HepG2 (cell line): ENCODE data around the gene CTNNA1. TPM values are rescaled to one million over a fixed set of nuclear protein-coding genes. Genes with fewer than 3 reads are reported as not detected.

Experiments
- ATAC-seq: fragments of 200-7000 bp; cut with Tn5 transposase; 3 replicates; pipeline ENCODE4 v1.9.1; 2020; ENCODE audit warnings: mild to moderate bottlenecking, moderate library complexity
- BruUV-seq: library from RNA; stranded (reverse); fragments of 400-500 nt; replicated peaks from 2 replicates; lab custom pipeline; 2021; lab: Mats Ljungman, UMichigan
- CTCF ChIA-PET: fragments of 300-600 bp; formaldehyde crosslinking; extraction: SDS; loops from one replicate; lab custom pipeline; 2021; ENCODE audit warnings: low total read pairs, inconsistent platforms, low intra/inter-chr PET ratio; lab: Yijun Ruan, JAX
- POLR2A ChIA-PET: fragments of 350-600 bp; sonication (Branson Sonifier 250); formaldehyde crosslinking; loops from one replicate; lab custom pipeline; 2020; ENCODE audit warnings: antibody characterized with exemption, inconsistent platforms; lab: Yijun Ruan, JAX
- DNase-seq: peaks from one replicate; pipeline ENCODE4 v3.0.0-alpha.2; 2015; ENCODE audit warnings: low spot score
- FAIRE-seq: peaks from 3 replicates; lab custom pipeline; 2011; peaks lifted over from hg19 to GRCh38; lab: Jason Lieb, UNC
- H2AFZ ChIP-seq: one replicate; pipeline ENCODE4 v1.6.1; 2011; ENCODE audit warnings: low read length, inconsistent platforms
- H3K27ac ChIP-seq: fragments of 300-600 bp; 3 replicates; pipeline ENCODE4 v1.8.0; 2011; ENCODE audit warnings: mixed run types, mild to moderate bottlenecking, mixed read lengths, low read length, inconsistent platforms; ENCODE audit not compliant: insufficient read depth; ENCODE audit errors: extremely low read length
- H3K27me3 ChIP-seq, 2 experiments: fragments of 200-600 bp in 1 of 2; 2 replicates in 1 of 2; 3 replicates in 1 of 2; pipeline versions ENCODE4 v1.6.0 to v1.8.0; 2011; ENCODE audit warnings: low read length in 2 of 2, mild to moderate bottlenecking in 2 of 2, moderate library complexity in 2 of 2, inconsistent platforms in 1 of 2; ENCODE audit not compliant: insufficient read depth in 2 of 2, control insufficient read depth in 1 of 2
- H3K36me3 ChIP-seq, 2 experiments: fragments of 200-600 bp in 1 of 2; replicated peaks in 1 of 2; 2 replicates in 1 of 2; 3 replicates in 1 of 2; pipeline versions ENCODE4 v1.5.1 to v1.8.0; 2011; ENCODE audit warnings: low read length in 2 of 2, inconsistent platforms in 1 of 2; ENCODE audit not compliant: insufficient read depth in 2 of 2, control insufficient read depth in 1 of 2
- H3K4me1 ChIP-seq: 2 replicates; pipeline ENCODE4 v1.5.1; 2012; ENCODE audit warnings: low read length, inconsistent platforms; ENCODE audit not compliant: insufficient read depth
- H3K4me2 ChIP-seq: 2 replicates; pipeline ENCODE4 v1.6.0; 2011; ENCODE audit warnings: low read depth, low read length, inconsistent platforms
- H3K4me3 ChIP-seq, 3 experiments: fragments of 200-600 bp in 1 of 3; sonication (generic), shearing (Covaris generic) in 1 of 3; replicated peaks in 1 of 3; 2 replicates each; pipeline ENCODE4 v1.5.1; 2011 to 2016; ENCODE audit warnings: low read length in 3 of 3, inconsistent platforms in 2 of 3, low read depth in 2 of 3, mild to moderate bottlenecking in 2 of 3, control low read depth in 1 of 3, mixed read lengths in 1 of 3; ENCODE audit not compliant: insufficient read depth in 1 of 3
- H3K79me2 ChIP-seq: one replicate; pipeline ENCODE4 v1.6.1; 2011; ENCODE audit warnings: low read length, inconsistent platforms; ENCODE audit not compliant: insufficient read depth
- H3K9ac ChIP-seq: 2 replicates; pipeline ENCODE4 v1.6.0; 2011; ENCODE audit warnings: mild to moderate bottlenecking, low read depth, low read length, inconsistent platforms; ENCODE audit not compliant: insufficient read depth
- H3K9me3 ChIP-seq: 2 replicates; pipeline ENCODE4 v1.5.1; 2012; ENCODE audit warnings: mild to moderate bottlenecking, low read length
- H4K20me1 ChIP-seq: 2 replicates; pipeline ENCODE4 v1.6.0; 2011; ENCODE audit warnings: inconsistent platforms, mild to moderate bottlenecking, low read length, moderate library complexity; ENCODE audit not compliant: insufficient read depth
- BCL6 ChIP-seq: IDR thresholded peaks from 2 replicates; pipeline ENCODE4 v1.6.1; 2016; ENCODE audit warnings: missing genetic modification reagents, missing compliant biosample characterization
- ELF3 ChIP-seq: IDR thresholded peaks from 2 replicates; pipeline ENCODE4 v1.6.1; 2016; ENCODE audit warnings: missing genetic modification reagents, missing compliant biosample characterization
- KLF15 ChIP-seq: sonication (generic); formaldehyde crosslinking; IDR thresholded peaks from 2 replicates; pipeline ENCODE4 v1.8.1; 2023; ENCODE audit warnings: borderline replicate concordance, mild to moderate bottlenecking, inconsistent platforms, missing genetic modification reagents, mixed read lengths
- PITX1 ChIP-seq: sonication (generic); formaldehyde crosslinking; IDR thresholded peaks from 2 replicates; pipeline ENCODE4 v1.5.1; 2020; ENCODE audit warnings: mild to moderate bottlenecking, missing genetic modification reagents
- POGZ ChIP-seq: sonication (generic); formaldehyde crosslinking; IDR thresholded peaks from 2 replicates; pipeline ENCODE4 v1.4.0; 2020; ENCODE audit warnings: mild to moderate bottlenecking, missing genetic modification reagents
- SALL1 ChIP-seq: sonication (generic); formaldehyde crosslinking; IDR thresholded peaks from 2 replicates; pipeline ENCODE4 v1.8.0; 2022; ENCODE audit warnings: mild to moderate bottlenecking, missing genetic modification reagents
- SIN3A ChIP-seq: IDR thresholded peaks from 2 replicates; pipeline ENCODE4 v1.6.1; 2011; ENCODE audit warnings: low read depth, mild to moderate bottlenecking, control low read depth, low read length, borderline replicate concordance
- SMAD9 ChIP-seq: sonication (generic); formaldehyde crosslinking; IDR thresholded peaks from 2 replicates; pipeline ENCODE4 v1.5.1; 2020; ENCODE audit warnings: mild to moderate bottlenecking, missing genetic modification reagents
- SYNCRIP ChIP-seq: fragments of 200-400 bp; formaldehyde crosslinking; IDR thresholded peaks from 2 replicates; pipeline ENCODE4 v1.6.1; 2018; ENCODE audit warnings: mild to moderate bottlenecking, low read depth, low read length; ENCODE audit not compliant: insufficient read depth
- TBL1XR1 ChIP-seq: fragments of 150-350 bp; IDR thresholded peaks from 2 replicates; pipeline ENCODE4 v1.6.1; 2014; ENCODE audit warnings: borderline replicate concordance, low read length; ENCODE audit not compliant: partially characterized antibody
- TEAD2 ChIP-seq: sonication (generic); formaldehyde crosslinking; IDR thresholded peaks from 2 replicates; pipeline ENCODE4 v1.9.0; 2021; ENCODE audit warnings: missing genetic modification reagents
- THYN1 ChIP-seq: sonication (generic); formaldehyde crosslinking; IDR thresholded peaks from 2 replicates; pipeline ENCODE4 v1.8.1; 2023; ENCODE audit warnings: low read depth, mild to moderate bottlenecking, moderate library complexity, missing genetic modification reagents, borderline replicate concordance
- U2AF2 ChIP-seq: fragments of 200-400 bp; formaldehyde crosslinking; IDR thresholded peaks from 2 replicates; pipeline ENCODE4 v1.6.1; 2017; ENCODE audit warnings: low read depth, mild to moderate bottlenecking, low read length
- ZNF251 ChIP-seq: sonication (generic); formaldehyde crosslinking; IDR thresholded peaks from 2 replicates; pipeline ENCODE4 v1.9.0; 2021; ENCODE audit warnings: mild to moderate bottlenecking, missing genetic modification reagents
- ZNF264 ChIP-seq: sonication (generic); formaldehyde crosslinking; IDR thresholded peaks from 2 replicates; pipeline ENCODE4 v1.4.0; 2020; ENCODE audit warnings: missing genetic modification reagents
- ZNF431 ChIP-seq: sonication (generic); formaldehyde crosslinking; IDR thresholded peaks from 2 replicates; pipeline ENCODE4 v1.9.0; 2022; ENCODE audit warnings: missing genetic modification reagents, low read depth, mild to moderate bottlenecking, borderline replicate concordance
- ZNF547 ChIP-seq: sonication (generic); formaldehyde crosslinking; IDR thresholded peaks from 2 replicates; pipeline ENCODE4 v1.5.1; 2020; ENCODE audit warnings: mild to moderate bottlenecking, missing genetic modification reagents
- ZNF609 ChIP-seq: sonication (generic); formaldehyde crosslinking; IDR thresholded peaks from 2 replicates; pipeline ENCODE4 v1.4.0; 2020; ENCODE audit warnings: mild to moderate bottlenecking, missing genetic modification reagents, borderline replicate concordance
- ZNF816 ChIP-seq: sonication (generic); formaldehyde crosslinking; IDR thresholded peaks from 2 replicates; pipeline ENCODE4 v1.8.0; 2022; ENCODE audit warnings: missing genetic modification reagents, mild to moderate bottlenecking, borderline replicate concordance
- in situ Hi-C: cut with HindIII; loops from 2 replicates; pipeline ENCODE4 v1.10.0; 2017; ENCODE audit warnings: low pct_unique_long_range_greater_than_20kb; ENCODE audit not compliant: extremely low pct_ligation_motif_present
- intact Hi-C: fragments of 100-400 bp; cut with micrococcal nuclease; formaldehyde crosslinking; loops from one replicate; pipeline ENCODE4 v1.10.0; 2022; ENCODE audit not compliant: unreplicated experiment
- polyA plus RNA-seq, 8 experiments: library from polyadenylated mRNA; depleted of rRNA in 3 of 8; stranded (reverse) in 7 of 8; unstranded in 1 of 8; fragments of >200 nt; fragmentation: Illumina TruSeq in 4 of 8; extraction: Trizol in 4 of 8; gene quantifications; 2 replicates each; pipeline versions ENCODE4 v1.2.1 to v1.2.3, GENCODE V29; 2011 to 2016; ENCODE audit warnings: low read depth in 4 of 8, missing spikeins in 1 of 8, mixed read lengths in 1 of 8; ENCODE audit not compliant: insufficient read depth in 1 of 8
- total RNA-seq, 5 experiments: library from RNA; depleted of rRNA; stranded (reverse); fragments of >200 nt; fragmentation: Illumina TruSeq; extraction: Trizol; gene quantifications; 2 replicates each; pipeline ENCODE4 v1.2.3, GENCODE V29; 2016; ENCODE audit warnings: low read depth in 1 of 5
- TF ChIP-seq, protein P1 (sequence below): sonication (generic); formaldehyde crosslinking; IDR thresholded peaks from 2 replicates; pipeline ENCODE4 v1.8.1; 2022; ENCODE audit warnings: mild to moderate bottlenecking, missing genetic modification reagents

CTNNA1 gene
- total and polyA plus RNA-seq, 2 of the 13 experiments (the other 11 are each of a cell fraction or from before 2014, with no cell fraction given), result 66.8 to 162 TPM

- intact Hi-C loops (no loop called here), in situ Hi-C loops (no loop called here)
- Histone ChIP-seq H3K9ac (no peak overlapping the region), H3K79me2 (peaks cover 5% of the 10 kb centered on the region), H4K20me1 (peaks cover under 1% of the 10 kb centered on the region), H3K9me3 (no peaks in the 10 kb centered on the region), H3K4me2 (no peak overlapping the region)
- ChIA-PET POLR2A (no interaction called here), CTCF (no interaction called here)
- FAIRE-seq, result no peak
- BruUV-seq, result no TSS peak
- TF ChIP-seq SYNCRIP (no peak), ZNF251 (CRISPR knock-in tag) (no peak), TBL1XR1 (no peak), THYN1 (CRISPR knock-in tag) (no peak), ZNF609 (no peak), SIN3A (no peak), SMAD9 (CRISPR knock-in tag) (no peak), ZNF816 (CRISPR knock-in tag) (no peak), ELF3 (CRISPR knock-in tag) (no peak), U2AF2 (no peak), ZNF264 (CRISPR knock-in tag) (no peak), POGZ (CRISPR knock-in tag) (no peak), ZNF431 (no peak), PITX1 (CRISPR knock-in tag) (no peak), SALL1 (CRISPR knock-in tag) (no peak), ZNF547 (CRISPR knock-in tag) (no peak), BCL6 (CRISPR knock-in tag) (no peak), KLF15 (no peak), TEAD2 (CRISPR knock-in tag) (no peak)
- TF ChIP-seq, protein P1, sequence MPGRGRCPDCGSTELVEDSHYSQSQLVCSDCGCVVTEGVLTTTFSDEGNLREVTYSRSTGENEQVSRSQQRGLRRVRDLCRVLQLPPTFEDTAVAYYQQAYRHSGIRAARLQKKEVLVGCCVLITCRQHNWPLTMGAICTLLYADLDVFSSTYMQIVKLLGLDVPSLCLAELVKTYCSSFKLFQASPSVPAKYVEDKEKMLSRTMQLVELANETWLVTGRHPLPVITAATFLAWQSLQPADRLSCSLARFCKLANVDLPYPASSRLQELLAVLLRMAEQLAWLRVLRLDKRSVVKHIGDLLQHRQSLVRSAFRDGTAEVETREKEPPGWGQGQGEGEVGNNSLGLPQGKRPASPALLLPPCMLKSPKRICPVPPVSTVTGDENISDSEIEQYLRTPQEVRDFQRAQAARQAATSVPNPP, result no peak
- TF ChIP-seq, all 625 proteins: peak for 0
- Histone ChIP-seq H2AFZ (no peak overlapping the region), H3K27ac (no peak overlapping the region), H3K4me1 (no peaks in the 10 kb centered on the region), H3K27me3 (no peaks in the 10 kb centered on the region), H3K4me3 (no peak overlapping the region), H3K36me3 (peaks cover 6 to 17% of the 10 kb centered on the region in 2 experiments; a peak in 3 of 5 replicates)
- ATAC-seq (no peak), DNase-seq (no peak)
Measured at GRCh38 chr5:138883211-138883610, 130.0 kb downstream of the CTNNA1 start.
